Small intestine (tissue), 7 donors: ENCODE data around the gene ATP1A1. TPM values are rescaled to one million over a fixed set of nuclear protein-coding genes. Genes with fewer than 3 reads are reported as not detected.

Source experiments
- DNase-seq, 2 donors: peaks; one replicate each; pipeline versions ENCODE4 v3.0.0 to v3.0.0-alpha.2; 2013
- FAIRE-seq: peaks from 2 replicates; lab custom pipeline; 2012; peaks lifted over from hg19 to GRCh38; lab: Jason Lieb, UNC
- H3K27ac ChIP-seq, 3 donors: one replicate each; pipeline ENCODE4 v1.5.1; 2013; ENCODE audit warnings: low read length in 2 of 3, mild to moderate bottlenecking in 2 of 3, control low read depth in 1 of 3, inconsistent platforms in 1 of 3, low read depth in 1 of 3, moderate library complexity in 1 of 3
- H3K27me3 ChIP-seq, 3 donors: one replicate each; pipeline ENCODE4 v1.6.1; 2013; ENCODE audit warnings: low read length in 3 of 3, inconsistent platforms in 1 of 3; ENCODE audit not compliant: control insufficient read depth in 3 of 3, insufficient read depth in 3 of 3
- H3K36me3 ChIP-seq, 3 donors: one replicate each; pipeline ENCODE4 v1.6.1; 2013; ENCODE audit warnings: low read length in 3 of 3, inconsistent platforms in 1 of 3, low read depth in 1 of 3, mild to moderate bottlenecking in 1 of 3, moderate library complexity in 1 of 3; ENCODE audit not compliant: control insufficient read depth in 3 of 3, insufficient read depth in 2 of 3
- H3K4me1 ChIP-seq, 3 donors: one replicate each; pipeline ENCODE4 v1.6.1; 2013; ENCODE audit warnings: low read length in 2 of 3, inconsistent platforms in 1 of 3, low read depth in 1 of 3, mild to moderate bottlenecking in 1 of 3, moderate library complexity in 1 of 3; ENCODE audit not compliant: control insufficient read depth in 3 of 3, insufficient read depth in 2 of 3
- H3K4me3 ChIP-seq, 3 donors: one replicate each; pipeline ENCODE4 v1.5.1; 2013; ENCODE audit warnings: low read length in 3 of 3, control low read depth in 1 of 3, inconsistent platforms in 1 of 3, low read depth in 1 of 3, mild to moderate bottlenecking in 1 of 3, moderate library complexity in 1 of 3
- H3K9me3 ChIP-seq, 2 donors: one replicate each; pipeline ENCODE4 v1.6.1; 2013; ENCODE audit warnings: low read depth in 1 of 2, low read length in 1 of 2; ENCODE audit not compliant: control insufficient read depth in 2 of 2, insufficient read depth in 1 of 2
- WGBS, 3 donors: extraction: QIAGEN DNeasy Blood & Tissue Kit; methylation state at CpG; one replicate each; pipeline ENCODE4 v1.1.7; 2013; 5-methylcytosine and 5-hydroxymethylcytosine counted together
- polyA plus RNA-seq, 4 donors: library from polyadenylated mRNA; stranded (reverse) in 3 of 4; unstranded in 1 of 4; fragments of 200-250 nt in 3 of 4; fragments of 120-200 nt in 1 of 4; gene quantifications; one replicate each; pipeline versions ENCODE4 v1.2.1 to v1.2.3, GENCODE V29; 2013
- donor health status: healthy with polysubstance abuse.
- donor health status: control.
- donor health status: control.
- donor health status: Bipolar disorder and iron deficiency.
- donor health status: healthy.

ATP1A1 gene
- polyA plus RNA-seq, 4 donors = 921 to 1,048 (median 1,035) TPM

GRCh38 chr1:116425987-116426386, 52.9 kb downstream of the ATP1A1 start:
- no peak for DNase-seq
- Histone ChIP-seq H3K4me1 (no peaks in the 10 kb centered on the region), H3K27ac (no peak overlapping the region), H3K27me3 (no peaks in the 10 kb centered on the region), H3K9me3 (no peaks in the 10 kb centered on the region), H3K36me3 (no peaks in the 10 kb centered on the region), H3K4me3 (no peak overlapping the region)
- WGBS, 3 donors = 83 to 92% (median 83%) methylated on average over 5 of the region's 5 CpGs
- FAIRE-seq = no peak

GRCh38 chr1:116426401-116426800, 53.4 kb downstream of the ATP1A1 start:
- H3K36me3 ChIP-seq = no peaks in the 10 kb centered on the region
- H3K4me1 ChIP-seq = no peaks in the 10 kb centered on the region
- H3K27me3 ChIP-seq = no peaks in the 10 kb centered on the region
- FAIRE-seq = no peak
- no peak overlapping the region for H3K4me3 ChIP-seq
- H3K9me3 ChIP-seq = no peaks in the 10 kb centered on the region
- H3K27ac ChIP-seq = no peak overlapping the region
- no peak for DNase-seq
- 82 to 91% (median 91%) methylated on average over 9 of the region's 9 CpGs for WGBS, 3 donors

DNA sequence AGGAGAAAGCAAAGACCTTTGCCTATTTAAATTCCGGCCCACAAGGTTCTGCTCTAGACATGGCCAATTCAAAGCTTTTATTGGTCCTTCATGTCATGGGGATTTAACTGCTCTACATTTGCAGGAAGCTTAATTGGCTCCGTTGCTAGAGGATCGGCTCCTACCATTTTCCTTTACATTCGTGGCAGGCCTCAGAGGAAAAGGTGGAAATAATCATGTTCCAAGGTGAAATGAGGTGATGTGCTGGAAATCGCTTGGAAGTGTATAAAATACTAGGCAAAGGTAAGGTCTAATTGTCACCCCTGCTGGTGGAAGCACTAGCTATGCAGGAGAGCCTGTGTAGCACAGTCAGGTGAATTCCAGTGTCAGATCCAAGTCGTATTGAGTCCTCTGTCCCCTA, 55.5 kb downstream of the ATP1A1 start:
- Histone ChIP-seq H3K27ac (no peak overlapping the region), H3K4me3 (no peak overlapping the region), H3K36me3 (no peaks in the 10 kb centered on the region), H3K9me3 (no peaks in the 10 kb centered on the region), H3K4me1 (peaks cover 0 to 21% (median 0%) of the 10 kb centered on the region in 3 donors), H3K27me3 (no peaks in the 10 kb centered on the region)
- no peak for FAIRE-seq
- DNase-seq = no peak
- WGBS, 3 donors = 86 to 89% (median 88%) methylated on average over 6 of the region's 6 CpGs

DNA sequence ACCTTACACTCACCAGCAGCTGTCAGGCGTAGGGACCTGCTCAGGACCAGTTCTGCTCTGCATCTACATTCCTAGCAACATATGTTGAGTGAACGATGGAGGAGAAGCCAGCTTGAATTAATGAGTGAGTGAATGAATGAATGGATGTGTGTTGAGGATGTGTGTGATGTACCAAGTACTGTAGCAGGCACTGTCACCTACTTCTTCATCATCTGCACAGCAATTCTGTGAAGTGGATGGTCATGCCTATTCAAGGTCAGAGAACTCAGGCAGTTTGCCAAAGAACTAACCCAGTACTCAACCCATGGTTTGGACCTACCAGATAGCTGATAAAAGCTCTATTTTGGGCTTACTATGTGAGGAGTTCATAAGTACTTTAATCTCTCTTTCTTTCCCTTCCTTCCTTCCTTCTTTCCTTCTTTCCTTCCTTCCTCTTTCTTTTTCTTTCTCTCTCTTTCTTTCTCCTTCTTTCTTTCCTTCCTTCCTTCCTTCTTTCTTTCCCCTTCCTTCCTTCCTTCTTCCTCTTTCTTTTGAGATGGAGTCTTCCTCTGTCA, 56.9 kb downstream of the ATP1A1 start:
- WGBS, 3 donors = 81 to 96% (median 90%) methylated on average over 2 of the region's 2 CpGs
- no peak for DNase-seq
- H3K27ac ChIP-seq = no peak overlapping the region
- no peaks in the 10 kb centered on the region for H3K9me3 ChIP-seq
- H3K4me1 ChIP-seq = peaks cover 2 to 23% (median 4%) of the 10 kb centered on the region in 3 donors
- H3K36me3 ChIP-seq = no peaks in the 10 kb centered on the region
- H3K4me3 ChIP-seq = no peak overlapping the region
- H3K27me3 ChIP-seq = no peaks in the 10 kb centered on the region
- FAIRE-seq = no peak

- H3K36me3 ChIP-seq = no peaks in the 10 kb centered on the region
- no peaks in the 10 kb centered on the region for H3K27me3 ChIP-seq
- H3K4me1 ChIP-seq = peaks cover 2 to 23% (median 4%) of the 10 kb centered on the region in 3 donors
- FAIRE-seq = no peak
- no peak overlapping the region for H3K27ac ChIP-seq
- 77 to 79% (median 79%) methylated on average over 7 of the region's 7 CpGs for WGBS, 3 donors
- no peaks in the 10 kb centered on the region for H3K9me3 ChIP-seq
- no peak overlapping the region for H3K4me3 ChIP-seq
- DNase-seq = peak in 1 of 2 donors; percentile 55
Measured at GRCh38 chr1:116431870-116432500, 58.9 kb downstream of the ATP1A1 start.

- Histone ChIP-seq H3K4me1 (peaks cover 2 to 23% (median 4%) of the 10 kb centered on the region in 3 donors), H3K9me3 (no peaks in the 10 kb centered on the region), H3K27me3 (no peaks in the 10 kb centered on the region), H3K4me3 (no peak overlapping the region), H3K36me3 (no peaks in the 10 kb centered on the region), H3K27ac (peak overlapping the region in 2 of 3 donors; percentile 16 to 62)
- 24 to 47% (median 28%) methylated on average over 3 of the region's 3 CpGs for WGBS, 3 donors
- FAIRE-seq (no peak), DNase-seq (peak in 1 of 2 donors; percentile 54)
Measured at GRCh38 chr1:116432655-116433265, 59.7 kb downstream of the ATP1A1 start.

GRCh38 chr1:116433275-116434257, 60.5 kb downstream of the ATP1A1 start:
- DNase-seq (peak; percentile 65 to 89), FAIRE-seq (no peak)
- peak overlapping the region; percentile 16 to 62 (median 56) for H3K27ac ChIP-seq
- H3K9me3 ChIP-seq = no peaks in the 10 kb centered on the region
- WGBS, 3 donors = 24 to 60% (median 41%) methylated on average over 13 of the region's 13 CpGs
- H3K4me3 ChIP-seq = no peak overlapping the region
- no peaks in the 10 kb centered on the region for H3K27me3 ChIP-seq
- no peaks in the 10 kb centered on the region for H3K36me3 ChIP-seq
- peaks cover 2 to 23% (median 4%) of the 10 kb centered on the region in 3 donors for H3K4me1 ChIP-seq

GRCh38 chr1:116434849-116435248, 61.8 kb downstream of the ATP1A1 start:
- no peak for DNase-seq
- no peaks in the 10 kb centered on the region for H3K27me3 ChIP-seq
- no peak for FAIRE-seq
- no peak overlapping the region for H3K4me3 ChIP-seq
- no peak overlapping the region for H3K27ac ChIP-seq
- H3K36me3 ChIP-seq = no peaks in the 10 kb centered on the region
- 89 to 97% (median 90%) methylated on average over 3 of the region's 3 CpGs for WGBS, 3 donors
- no peaks in the 10 kb centered on the region for H3K9me3 ChIP-seq
- peaks cover 2 to 23% (median 4%) of the 10 kb centered on the region in 3 donors for H3K4me1 ChIP-seq
